Measurements from ENCODE around the gene DENND1B. TPM values are rescaled to one million over a fixed set of nuclear protein-coding genes. Genes with fewer than 3 reads are reported as not detected.

DENND1B gene
- total RNA-seq, 1 donor from 2014 or later: 5.9 TPM

- no peak for DNase-seq (ENCODE audit: low read depth)
- TF ChIP-seq CTCF (conservative IDR thresholded peaks at IDR 0.05; ENCODE audit: low read depth, low read length): no peak
- no peak overlapping the region for H3K4me3 ChIP-seq (ENCODE audit: low read depth, low read length)
Measured at GRCh38 chr1:197553281-197553680, 222.0 kb downstream of the DENND1B start.

GRCh38 chr1:197546989-197547388 lies 228.3 kb downstream of the DENND1B start:
- TF ChIP-seq CTCF (conservative IDR thresholded peaks at IDR 0.05; ENCODE audit: low read depth, low read length): no peak
- no peak overlapping the region for H3K4me3 ChIP-seq (ENCODE audit: low read depth, low read length)
- no peak for DNase-seq (ENCODE audit: low read depth)

GRCh38 chr1:197544553-197544952 lies 230.7 kb downstream of the DENND1B start:
- no peak for DNase-seq (ENCODE audit: low read depth)
- no peak overlapping the region for H3K4me3 ChIP-seq (ENCODE audit: low read depth, low read length)
- no peak for TF ChIP-seq CTCF (conservative IDR thresholded peaks at IDR 0.05; ENCODE audit: low read depth, low read length)

GRCh38 chr1:197544130-197544529 lies 231.2 kb downstream of the DENND1B start:
- no peak overlapping the region for H3K4me3 ChIP-seq (ENCODE audit: low read depth, low read length)
- no peak for DNase-seq (ENCODE audit: low read depth)
- TF ChIP-seq CTCF (conservative IDR thresholded peaks at IDR 0.05; ENCODE audit: low read depth, low read length): no peak

GRCh38 chr1:197541411-197541810 lies 233.9 kb downstream of the DENND1B start:
- no peak for TF ChIP-seq CTCF (conservative IDR thresholded peaks at IDR 0.05; ENCODE audit: low read depth, low read length)
- DNase-seq (ENCODE audit: low read depth): no peak
- no peak overlapping the region for H3K4me3 ChIP-seq (ENCODE audit: low read depth, low read length)

- H3K4me3 ChIP-seq (ENCODE audit: low read depth, low read length): no peak overlapping the region
- no peak for DNase-seq (ENCODE audit: low read depth)
- TF ChIP-seq CTCF (conservative IDR thresholded peaks at IDR 0.05; ENCODE audit: low read depth, low read length): peak; percentile 47
Measured at GRCh38 chr1:197526736-197527371, 248.4 kb downstream of the DENND1B start.

GRCh38 chr1:197521118-197521739 lies 254.1 kb downstream of the DENND1B start:
- H3K4me3 ChIP-seq (ENCODE audit: low read depth, low read length): no peak overlapping the region
- TF ChIP-seq CTCF (conservative IDR thresholded peaks at IDR 0.05; ENCODE audit: low read depth, low read length): peak; percentile 77
- DNase-seq (ENCODE audit: low read depth): no peak
